GM19099 (cell line): ENCODE results near the gene GUCA2A.

Experiments
- POLR2A ChIP-seq: IDR thresholded peaks from 3 replicates; pipeline ENCODE4 v1.6.1; 2011; ENCODE audit warnings: low read depth; ENCODE audit not compliant: insufficient read length; ENCODE audit errors: extremely low read depth

GUCA2A gene

GRCh38 chr1:42145764-42146625 lies 18.6 kb downstream of the GUCA2A start:
- TF ChIP-seq POLR2A: no peak

GRCh38 chr1:42145389-42145716 lies 19.2 kb downstream of the GUCA2A start:
- no peak for TF ChIP-seq POLR2A

GRCh38 chr1:42144711-42145388 lies 19.7 kb downstream of the GUCA2A start:
- no peak for TF ChIP-seq POLR2A

- TF ChIP-seq POLR2A: no peak
These were observed 20.4 kb downstream of the GUCA2A start for GRCh38 chr1:42143896-42144710.

GRCh38 chr1:42142894-42143675 lies 21.5 kb downstream of the GUCA2A start:
- TF ChIP-seq POLR2A: no peak

- no peak for TF ChIP-seq POLR2A
These were observed 22.6 kb downstream of the GUCA2A start for GRCh38 chr1:42141978-42142377.

- no peak for TF ChIP-seq POLR2A
These were observed 24.4 kb downstream of the GUCA2A start for GRCh38 chr1:42140191-42140590.

GRCh38 chr1:42139444-42139843 lies 25.1 kb downstream of the GUCA2A start:
- no peak for TF ChIP-seq POLR2A

GRCh38 chr1:42138586-42138985 lies 26.0 kb downstream of the GUCA2A start:
- TF ChIP-seq POLR2A: no peak

GRCh38 chr1:42137766-42138165 lies 26.8 kb downstream of the GUCA2A start:
- TF ChIP-seq POLR2A: no peak

GRCh38 chr1:42136466-42136865 lies 28.1 kb downstream of the GUCA2A start:
- TF ChIP-seq POLR2A: no peak

GRCh38 chr1:42135426-42135825 lies 29.1 kb downstream of the GUCA2A start:
- no peak for TF ChIP-seq POLR2A

- no peak for TF ChIP-seq POLR2A
These were observed 30.6 kb downstream of the GUCA2A start for GRCh38 chr1:42133809-42134526.

GRCh38 chr1:42133390-42133789 lies 31.2 kb downstream of the GUCA2A start:
- TF ChIP-seq POLR2A: no peak

- no peak for TF ChIP-seq POLR2A
These were observed 34.4 kb downstream of the GUCA2A start for GRCh38 chr1:42130061-42130660.
